Measurements from ENCODE around the gene ZMIZ1. TPM values are rescaled to one million over a fixed set of nuclear protein-coding genes. Genes with fewer than 3 reads are reported as not detected.

Gene ZMIZ1
- total RNA-seq, 6 donors from 2014 or later: 51.0 to 99.2 (median 91.8) TPM

DNA sequence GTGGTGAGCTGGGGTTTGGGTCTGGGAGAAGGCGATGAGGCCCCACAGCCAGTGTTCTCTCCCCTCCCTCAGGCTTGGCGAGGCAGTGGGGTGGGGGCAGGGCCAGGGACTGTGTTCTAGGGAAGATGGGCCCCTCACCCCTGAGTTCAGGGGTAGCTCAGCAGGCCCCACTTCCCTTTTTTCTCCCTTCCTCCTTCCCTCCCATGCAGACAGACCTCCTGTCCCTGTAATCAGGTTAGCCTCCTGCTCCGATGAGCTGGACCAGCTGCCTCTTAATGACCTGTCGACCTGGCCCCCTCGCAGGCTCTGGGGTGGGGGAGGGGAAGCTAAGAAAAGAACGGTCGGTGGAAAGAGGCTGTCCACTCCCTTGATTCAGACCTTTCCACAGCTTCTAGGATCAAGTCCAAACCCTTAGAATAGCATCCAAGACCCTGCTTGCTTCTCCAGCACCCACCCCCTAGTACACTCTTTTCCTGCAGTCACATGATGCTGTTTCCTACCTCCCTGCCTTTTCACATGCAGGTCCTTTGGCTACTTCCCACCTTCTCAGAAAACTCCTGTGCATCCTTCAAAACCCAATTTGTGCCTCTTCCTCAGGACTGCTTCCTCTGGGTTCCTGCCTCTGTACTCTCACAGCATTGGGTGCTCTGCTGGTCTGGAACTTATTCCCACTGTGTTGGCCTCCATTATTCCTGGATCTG, 64.1 kb downstream of the ZMIZ1 start:
- Histone ChIP-seq H3K27me3 (no peaks in the 10 kb centered on the region), H3K36me3 (peaks cover 0 to 13% (median 3%) of the 10 kb centered on the region in 4 donors), H3K9me3 (no peaks in the 10 kb centered on the region), H3K4me1 (peaks cover 65 to 94% (median 77%) of the 10 kb centered on the region in 4 donors), H3K4me3 (no peak overlapping the region), H3K27ac (peak overlapping the region in 2 of 4 donors; percentile 26 to 35)
- ATAC-seq (ENCODE audit: low FRiP score in 2 of 2) (no peak), DNase-seq (no peak)
- WGBS, 2 donors: 56 to 71% methylated on average over 7 of the region's 7 CpGs
- TF ChIP-seq, protein P1, sequence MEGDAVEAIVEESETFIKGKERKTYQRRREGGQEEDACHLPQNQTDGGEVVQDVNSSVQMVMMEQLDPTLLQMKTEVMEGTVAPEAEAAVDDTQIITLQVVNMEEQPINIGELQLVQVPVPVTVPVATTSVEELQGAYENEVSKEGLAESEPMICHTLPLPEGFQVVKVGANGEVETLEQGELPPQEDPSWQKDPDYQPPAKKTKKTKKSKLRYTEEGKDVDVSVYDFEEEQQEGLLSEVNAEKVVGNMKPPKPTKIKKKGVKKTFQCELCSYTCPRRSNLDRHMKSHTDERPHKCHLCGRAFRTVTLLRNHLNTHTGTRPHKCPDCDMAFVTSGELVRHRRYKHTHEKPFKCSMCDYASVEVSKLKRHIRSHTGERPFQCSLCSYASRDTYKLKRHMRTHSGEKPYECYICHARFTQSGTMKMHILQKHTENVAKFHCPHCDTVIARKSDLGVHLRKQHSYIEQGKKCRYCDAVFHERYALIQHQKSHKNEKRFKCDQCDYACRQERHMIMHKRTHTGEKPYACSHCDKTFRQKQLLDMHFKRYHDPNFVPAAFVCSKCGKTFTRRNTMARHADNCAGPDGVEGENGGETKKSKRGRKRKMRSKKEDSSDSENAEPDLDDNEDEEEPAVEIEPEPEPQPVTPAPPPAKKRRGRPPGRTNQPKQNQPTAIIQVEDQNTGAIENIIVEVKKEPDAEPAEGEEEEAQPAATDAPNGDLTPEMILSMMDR (IDR thresholded peaks at IDR 0.05): no peak
- TF ChIP-seq EP300 (IDR thresholded peaks at IDR 0.05) (no peak), POLR2A (IDR thresholded peaks at IDR 0.05) (no peak), POLR2AphosphoS5 (IDR thresholded peaks at IDR 0.05) (no peak)

DNA sequence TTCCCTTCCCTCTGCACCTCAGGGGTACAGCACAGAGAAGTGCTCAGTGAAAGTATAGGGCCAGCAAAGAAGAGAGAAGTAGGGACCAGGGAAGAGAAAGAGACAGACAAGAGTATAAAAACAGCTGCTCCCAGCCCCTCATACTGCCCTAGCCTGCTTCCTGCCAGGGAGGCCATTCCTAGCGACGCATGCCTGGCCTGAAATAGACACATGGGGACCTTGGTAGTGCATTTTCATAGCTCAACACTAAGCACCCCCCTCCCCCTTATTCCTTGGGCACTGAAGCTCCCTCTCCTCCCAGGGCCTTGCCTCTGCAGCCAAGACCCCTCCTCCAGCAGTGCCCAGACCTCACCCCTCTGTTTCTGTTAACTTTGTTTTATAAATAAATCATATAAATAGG, 64.7 kb downstream of the ZMIZ1 start:
- TF ChIP-seq, protein P1 (IDR thresholded peaks at IDR 0.05): no peak
- TF ChIP-seq POLR2A (IDR thresholded peaks at IDR 0.05) (no peak), POLR2AphosphoS5 (IDR thresholded peaks at IDR 0.05) (no peak), EP300 (IDR thresholded peaks at IDR 0.05) (no peak)
- Histone ChIP-seq H3K4me1 (peaks cover 65 to 94% (median 77%) of the 10 kb centered on the region in 4 donors), H3K27ac (peak overlapping the region in 1 of 4 donors; percentile 21), H3K4me3 (no peak overlapping the region), H3K36me3 (peaks cover 0 to 12% (median 3%) of the 10 kb centered on the region in 4 donors), H3K27me3 (no peaks in the 10 kb centered on the region), H3K9me3 (no peaks in the 10 kb centered on the region)
- ATAC-seq (ENCODE audit: low FRiP score in 2 of 2) (no peak), DNase-seq (no peak)
- 50 to 76% methylated on average over 2 of the region's 2 CpGs for WGBS, 2 donors

DNA sequence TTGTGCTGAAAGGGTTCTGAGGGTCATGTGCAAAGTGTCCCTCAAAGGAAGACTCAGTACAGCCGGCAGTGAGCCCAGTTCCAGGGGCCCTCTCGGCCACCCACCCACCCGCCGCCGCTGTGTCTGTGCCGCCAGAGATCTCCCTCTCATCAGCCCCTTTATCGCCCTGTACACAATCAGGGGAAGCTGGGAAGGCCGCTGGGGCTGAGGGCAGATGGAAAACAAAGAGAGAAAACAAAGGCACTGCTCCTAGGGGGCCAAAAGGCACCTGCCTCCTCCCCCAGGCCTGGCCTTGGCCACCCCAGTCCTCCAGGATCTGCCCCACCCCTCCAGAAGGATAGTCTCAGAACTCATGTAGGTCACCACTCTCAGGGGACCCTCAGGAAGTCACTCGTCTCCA, 67.0 kb downstream of the ZMIZ1 start:
- DNase-seq (no peak), ATAC-seq (ENCODE audit: low FRiP score in 2 of 2) (no peak)
- Histone ChIP-seq H3K4me1 (peaks cover 63 to 88% (median 75%) of the 10 kb centered on the region in 4 donors), H3K9me3 (no peaks in the 10 kb centered on the region), H3K27ac (peak overlapping the region; percentile 58 to 92 (median 78)), H3K4me3 (no peak overlapping the region), H3K36me3 (peaks cover 2 to 17% (median 9%) of the 10 kb centered on the region in 4 donors), H3K27me3 (no peaks in the 10 kb centered on the region)
- TF ChIP-seq POLR2A (IDR thresholded peaks at IDR 0.05) (no peak), POLR2AphosphoS5 (IDR thresholded peaks at IDR 0.05) (no peak), EP300 (IDR thresholded peaks at IDR 0.05) (no peak)
- TF ChIP-seq, protein P1 (IDR thresholded peaks at IDR 0.05): no peak
- WGBS, 2 donors: 73 to 75% methylated on average over 8 to 9 of the region's 9 CpGs

DNA sequence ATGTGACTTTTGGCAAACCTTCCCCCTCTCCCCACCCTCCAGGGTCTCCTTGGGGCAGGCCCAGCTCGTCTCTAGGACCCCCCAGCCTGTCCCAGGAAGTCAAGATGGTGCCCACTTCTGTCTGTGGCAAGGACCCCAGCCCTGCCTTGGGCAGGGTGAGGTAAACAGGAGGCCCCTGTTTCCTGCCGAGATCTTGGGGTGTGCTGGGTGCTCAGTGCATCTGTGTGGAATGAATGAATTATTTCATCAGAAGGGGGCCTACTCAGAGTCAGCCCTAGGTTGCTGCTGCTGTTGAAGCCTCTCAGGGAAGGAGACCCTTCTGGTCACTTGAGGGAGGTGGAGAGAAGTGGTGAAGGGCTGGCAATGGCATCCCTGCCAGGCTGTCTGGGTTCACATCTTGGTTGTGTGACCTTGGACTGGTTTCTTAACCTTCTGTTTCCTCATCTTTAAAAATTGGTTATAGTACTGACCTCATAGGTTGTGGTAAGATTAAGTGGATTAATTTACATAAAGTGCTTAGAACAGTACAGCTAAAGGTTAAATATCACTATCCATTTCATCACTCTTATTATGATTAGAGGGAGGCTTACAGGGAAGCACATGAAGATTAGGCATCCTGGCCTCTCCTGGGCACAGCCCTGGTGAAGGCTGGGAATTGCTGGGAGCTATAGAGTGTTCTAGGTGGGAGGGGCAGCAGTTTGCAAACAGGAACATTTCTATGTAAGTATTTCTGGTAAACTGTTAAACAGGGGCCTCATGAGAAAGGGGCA, 67.7 kb downstream of the ZMIZ1 start:
- DNase-seq (no peak), ATAC-seq (ENCODE audit: low FRiP score in 2 of 2) (no peak)
- WGBS, 2 donors: 52 to 83% methylated on average over 1 to 2 of the region's 2 CpGs
- H3K4me3 ChIP-seq: no peak overlapping the region
- H3K9me3 ChIP-seq: no peaks in the 10 kb centered on the region
- no peak for TF ChIP-seq POLR2A (IDR thresholded peaks at IDR 0.05)
- no peak for TF ChIP-seq EP300 (IDR thresholded peaks at IDR 0.05)
- TF ChIP-seq, protein P1 (IDR thresholded peaks at IDR 0.05): no peak
- TF ChIP-seq POLR2AphosphoS5 (IDR thresholded peaks at IDR 0.05): no peak
- H3K27me3 ChIP-seq: no peaks in the 10 kb centered on the region
- peaks cover 68 to 88% (median 78%) of the 10 kb centered on the region in 4 donors for H3K4me1 ChIP-seq
- peak overlapping the region; percentile 58 to 92 (median 84) for H3K27ac ChIP-seq
- peaks cover 2 to 16% (median 8%) of the 10 kb centered on the region in 4 donors for H3K36me3 ChIP-seq
